Sigmoid colon (tissue), 3 donors: ENCODE results near the gene CEP112.

Source experiments
- CTCF ChIP-seq, 4 experiments: fragments of 450-650 bp in 3 of 4; fragments of 200-600 bp in 1 of 4; IDR thresholded peaks; one replicate each; pipeline ENCODE4 v1.5.1; 2016 to 2019; ENCODE audit warnings: antibody characterized with exemption in 4 of 4, mild to moderate bottlenecking in 3 of 4, moderate library complexity in 2 of 4
- POLR2A ChIP-seq, 2 donors: fragments of 450-650 bp; IDR thresholded peaks; one replicate each; pipeline ENCODE4 v1.6.1; 2016; ENCODE audit warnings: antibody characterized with exemption in 2 of 2, mild to moderate bottlenecking in 2 of 2, moderate library complexity in 2 of 2

- TF ChIP-seq CTCF (IDR thresholded peaks at IDR 0.05): no peak
- no peak for TF ChIP-seq POLR2A (IDR thresholded peaks at IDR 0.05)
Measured at GRCh38 chr17:66228887-66229782, 37.2 kb upstream of the CEP112 start, which contains the start of gene APOH.
